Lower leg skin (tissue), 3 donors: ENCODE measurements around the gene TMEM132D.

ENCODE experiments used
- CTCF ChIP-seq, 3 donors: fragments of 450-650 bp; IDR thresholded peaks; one replicate each; pipeline ENCODE4 v1.5.1; 2016; ENCODE audit warnings: antibody characterized with exemption in 3 of 3, mild to moderate bottlenecking in 3 of 3, moderate library complexity in 2 of 3
- POLR2A ChIP-seq, 2 donors: fragments of 450-650 bp; IDR thresholded peaks; one replicate each; pipeline ENCODE4 v1.6.1; 2016 to 2017; ENCODE audit warnings: antibody characterized with exemption in 2 of 2, mild to moderate bottlenecking in 1 of 2, moderate library complexity in 1 of 2

DNA sequence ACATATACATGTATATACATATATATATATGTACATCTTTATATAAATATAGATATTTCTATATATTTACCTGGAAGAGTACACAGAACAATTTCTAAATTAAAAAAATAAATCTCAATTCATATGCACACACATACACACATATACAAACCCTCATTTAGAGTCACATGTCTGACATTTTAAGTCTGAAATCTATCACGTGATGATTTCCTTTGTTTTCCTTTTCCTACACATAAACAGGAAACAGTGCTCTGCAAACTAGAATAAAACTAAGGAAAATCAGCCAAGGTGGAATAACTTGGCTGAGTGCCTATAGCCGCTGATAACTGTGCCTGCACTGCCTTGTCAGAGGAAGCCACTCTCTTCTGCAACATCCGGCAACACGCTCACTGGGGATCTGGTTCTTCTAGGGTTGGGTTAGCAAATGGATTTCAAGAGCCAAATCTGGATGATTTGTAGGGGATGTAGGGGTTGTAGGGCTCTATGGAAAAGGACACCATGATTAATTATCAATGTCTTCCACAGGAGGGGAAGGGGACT, 480.7 kb downstream of the TMEM132D start:
- no peak for TF ChIP-seq POLR2A (IDR thresholded peaks at IDR 0.05)
- TF ChIP-seq CTCF (IDR thresholded peaks at IDR 0.05) = no peak
